Spleen (tissue), 7 donors: ENCODE measurements around the gene FAM110D.

ENCODE experiments used
- CTCF ChIP-seq, 11 experiments: fragments of 200-600 bp in 7 of 11; fragments of 450-650 bp in 4 of 11; sonication (generic) in 4 of 11; IDR thresholded peaks in 8 of 11; conservative IDR thresholded peaks in 3 of 11; 1 replicate in 7 of 11; 2 replicates in 4 of 11; pipeline versions ENCODE4 v1.4.0 to v1.8.0; 2016 to 2021; ENCODE audit warnings: antibody characterized with exemption in 11 of 11, inconsistent platforms in 4 of 11, mild to moderate bottlenecking in 1 of 11
- POLR2A ChIP-seq, 3 donors: fragments of 450-650 bp; IDR thresholded peaks; one replicate each; pipeline ENCODE4 v1.5.1; 2017; ENCODE audit warnings: antibody characterized with exemption in 3 of 3, mild to moderate bottlenecking in 1 of 3
- POLR2AphosphoS5 ChIP-seq, 3 donors: sonication (generic); formaldehyde crosslinking; IDR thresholded peaks; one replicate each; pipeline ENCODE4 v1.5.1; 2017; ENCODE audit warnings: antibody characterized with exemption in 3 of 3
- donor health status: DM: no; HTN: no; CAD: no; lungs with moderate emphysema.
- donor health status: DM: no; HTN: no; CAD: no.
- donor health status: DM: no; HTN: no; CAD: no.

DNA sequence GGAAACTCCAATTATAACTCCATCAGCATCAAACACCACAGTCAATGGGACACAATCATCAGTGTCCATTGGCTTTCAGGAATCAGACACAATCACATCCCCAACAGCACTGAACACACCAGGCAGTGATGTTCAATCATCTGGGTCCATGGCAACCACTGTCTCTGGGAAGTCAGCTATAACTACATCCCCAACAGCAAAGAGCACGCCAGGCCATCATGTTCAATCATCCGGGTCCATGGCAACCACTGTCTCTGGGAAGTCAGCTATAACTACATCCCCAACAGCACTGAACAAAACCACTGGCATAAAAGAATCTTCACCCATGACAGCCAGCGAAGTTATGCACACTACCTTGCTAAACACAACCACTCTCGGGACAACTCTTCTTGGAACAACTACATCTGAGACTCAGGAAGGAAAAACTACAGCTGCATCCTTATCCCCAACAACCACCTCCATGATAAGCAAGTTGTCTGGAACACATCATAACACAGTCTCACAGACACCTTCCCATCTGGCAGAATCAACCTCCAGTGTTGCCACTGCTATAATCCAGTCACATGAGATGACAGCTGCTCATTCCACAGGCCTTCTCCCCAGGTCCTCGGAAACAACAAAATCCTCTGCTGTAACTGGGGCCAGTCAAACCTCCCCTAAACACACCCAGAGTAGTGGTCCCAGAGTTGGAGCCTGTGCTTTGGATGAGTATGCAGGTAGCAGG, 51.4 kb downstream of the FAM110D start:
- TF ChIP-seq CTCF (IDR thresholded peaks at IDR 0.05 in 8 of 11, conservative IDR thresholded peaks at IDR 0.05 in 3 of 11) (no peak), POLR2A (IDR thresholded peaks at IDR 0.05) (no peak), POLR2AphosphoS5 (IDR thresholded peaks at IDR 0.05) (no peak)
